ENCODE results near the gene SMG6. TPM values are rescaled to one million over a fixed set of nuclear protein-coding genes. Genes with fewer than 3 reads are reported as not detected.

Gene SMG6
- total and polyA plus RNA-seq, 2 of the 13 experiments (the other 11 are each of a cell fraction or from before 2014, with no cell fraction given): 4.6 to 14.6 TPM

- peak; percentile 83 for TF ChIP-seq JARID2 (CRISPR knock-in tag; IDR thresholded peaks at IDR 0.05; ENCODE audit: insufficient replicate concordance)
- TF ChIP-seq SPEN (CRISPR knock-in tag; IDR thresholded peaks at IDR 0.05; ENCODE audit: low read depth): peak; percentile 81
- peak; percentile 85 for TF ChIP-seq ZHX2 (IDR thresholded peaks at IDR 0.05; ENCODE audit: low read depth)
- peak; percentile 23; the same call in 1 of the 2 replicates for TF ChIP-seq ZHX2 (CRISPR knock-in tag; IDR thresholded peaks at IDR 0.05; ENCODE audit: borderline replicate concordance)
- peak; percentile 93 for TF ChIP-seq TAF1 (CRISPR knock-in tag; IDR thresholded peaks at IDR 0.05)
- peak; percentile 53 for TF ChIP-seq U2AF1 (optimal IDR thresholded peaks at IDR 0.05; ENCODE audit: low read depth, low read length)
- 0 out of 2 replicates have a peak, but pooled peaks have one; percentile 43 for TF ChIP-seq RXRA (CRISPR knock-in tag; IDR thresholded peaks at IDR 0.05)
- TF ChIP-seq RARA (CRISPR knock-in tag; IDR thresholded peaks at IDR 0.05): no peak; the same call in 1 of the 2 replicates
- TF ChIP-seq ZNF143 (CRISPR knock-in tag; IDR thresholded peaks at IDR 0.05): no peak
- peak; percentile 92 for TF ChIP-seq THAP11 (CRISPR knock-in tag; IDR thresholded peaks at IDR 0.05)
- TF ChIP-seq ATF3 (CRISPR knock-in tag; IDR thresholded peaks at IDR 0.05): no peak
- peak; percentile 29; the same call in 1 of the 2 replicates for TF ChIP-seq SKIL (CRISPR knock-in tag; IDR thresholded peaks at IDR 0.05; ENCODE audit: borderline replicate concordance)
- no peak for TF ChIP-seq NBN (conservative IDR thresholded peaks at IDR 0.05)
- TF ChIP-seq FOXK1 (CRISPR knock-in tag; IDR thresholded peaks at IDR 0.05; ENCODE audit: borderline replicate concordance, low read depth): peak; percentile 21; the same call in 1 of the 2 replicates
- TF ChIP-seq ZFP37 (CRISPR knock-in tag; IDR thresholded peaks at IDR 0.05; ENCODE audit: borderline replicate concordance): 0 out of 2 replicates have a peak, but pooled peaks have one; percentile 51
- TF ChIP-seq ARNT2 (CRISPR knock-in tag; IDR thresholded peaks at IDR 0.05; ENCODE audit: low read depth): peak; percentile 88
- peak; percentile 78 for TF ChIP-seq ZNF317 (CRISPR knock-in tag; IDR thresholded peaks at IDR 0.05)
Observed at GRCh38 chr17:2336215-2336851, 32.7 kb upstream of the SMG6 start, which contains the start of gene TSR1 (continued).

Data from HepG2 (cell line).